Hepatocyte (in vitro differentiated cells): Measurements from ENCODE around the gene ELL. TPM values are rescaled to one million over a fixed set of nuclear protein-coding genes. Genes with fewer than 3 reads are reported as not detected.

ENCODE experiments used
- DNase-seq: peaks from one replicate; pipeline ENCODE4 v3.0.0-alpha.2; 2016; ENCODE audit warnings: low spot score
- H2AFZ ChIP-seq: fragments of 200-600 bp; sonication (generic); 2 replicates; pipeline ENCODE4 v1.6.0; 2016; ENCODE audit warnings: antibody characterized with exemption, mild to moderate bottlenecking
- H3K27ac ChIP-seq: fragments of 200-600 bp; sonication (generic); 2 replicates; pipeline ENCODE4 v1.5.1; 2016; ENCODE audit warnings: mild to moderate bottlenecking
- H3K27me3 ChIP-seq: fragments of 200-600 bp; sonication (generic); 2 replicates; pipeline ENCODE4 v1.6.1; 2016
- H3K36me3 ChIP-seq: fragments of 200-600 bp; sonication (generic); replicated peaks from 2 replicates; pipeline ENCODE4 v1.5.1; 2016; ENCODE audit warnings: low read depth; ENCODE audit not compliant: insufficient read depth
- H3K4me1 ChIP-seq: fragments of 200-600 bp; sonication (generic); 2 replicates; pipeline ENCODE4 v1.5.1; 2016; ENCODE audit warnings: mild to moderate bottlenecking, moderate library complexity; ENCODE audit not compliant: insufficient read depth
- H3K4me2 ChIP-seq: fragments of 200-600 bp; sonication (generic); 2 replicates; pipeline ENCODE4 v1.6.0; 2016
- H3K4me3 ChIP-seq: fragments of 200-600 bp; sonication (generic); 2 replicates; pipeline ENCODE4 v1.5.1; 2016; ENCODE audit warnings: mild to moderate bottlenecking
- H3K79me2 ChIP-seq: fragments of 200-600 bp; sonication (generic); 2 replicates; pipeline ENCODE4 v1.6.0; 2017; ENCODE audit warnings: mild to moderate bottlenecking
- H3K9me2 ChIP-seq: fragments of 200-600 bp; sonication (generic); replicated peaks from 2 replicates; pipeline ENCODE4 v1.6.0; 2017; ENCODE audit warnings: mild to moderate bottlenecking; ENCODE audit not compliant: insufficient read depth
- H3K9me3 ChIP-seq: fragments of 200-600 bp; sonication (generic); 2 replicates; pipeline ENCODE4 v1.5.1; 2016; ENCODE audit warnings: low read depth, mild to moderate bottlenecking
- H4K20me1 ChIP-seq: fragments of 200-600 bp; sonication (generic); 2 replicates; pipeline ENCODE4 v1.6.0; 2016; ENCODE audit warnings: mild to moderate bottlenecking; ENCODE audit not compliant: insufficient read depth, poor library complexity, severe bottlenecking
- CTCF ChIP-seq: fragments of 200-600 bp; sonication (generic); IDR thresholded peaks from 2 replicates; pipeline ENCODE4 v1.5.1; 2016; ENCODE audit warnings: antibody characterized with exemption, mild to moderate bottlenecking; ENCODE audit not compliant: poor library complexity
- EZH2 ChIP-seq: fragments of 200-600 bp; sonication (generic); IDR thresholded peaks from 2 replicates; pipeline ENCODE4 v1.6.1; 2016; ENCODE audit warnings: antibody characterized with exemption, mild to moderate bottlenecking, borderline replicate concordance
- EZH2phosphoT487 ChIP-seq: fragments of 200-600 bp; sonication (generic); IDR thresholded peaks from one replicate; pipeline ENCODE4 v1.6.1; 2018; ENCODE audit warnings: antibody characterized with exemption, mild to moderate bottlenecking, low read depth, moderate library complexity; ENCODE audit not compliant: unreplicated experiment, severe bottlenecking
- WGBS: methylation state at CpG from one replicate; pipeline ENCODE4 v1.1.6; 2016; ENCODE audit warnings: low lambda C conversion rate; ENCODE audit errors: missing lambda C conversion rate; 5-methylcytosine and 5-hydroxymethylcytosine counted together
- polyA plus RNA-seq: library from polyadenylated mRNA; unstranded; fragments of >200 nt; fragmentation: Nextera tagmentation; extraction: Ambion mirVana; gene quantifications from 2 replicates; pipeline ENCODE4 v1.2.1, GENCODE V29; 2016
- total RNA-seq: library from RNA; depleted of rRNA; stranded (reverse); fragments of >200 nt; gene quantifications from 2 replicates; pipeline ENCODE4 v1.2.3, GENCODE V29; 2014

The ELL gene
- total and polyA plus RNA-seq, 2 experiments from 2014 or later = 11.0 to 15.0 TPM

DNA sequence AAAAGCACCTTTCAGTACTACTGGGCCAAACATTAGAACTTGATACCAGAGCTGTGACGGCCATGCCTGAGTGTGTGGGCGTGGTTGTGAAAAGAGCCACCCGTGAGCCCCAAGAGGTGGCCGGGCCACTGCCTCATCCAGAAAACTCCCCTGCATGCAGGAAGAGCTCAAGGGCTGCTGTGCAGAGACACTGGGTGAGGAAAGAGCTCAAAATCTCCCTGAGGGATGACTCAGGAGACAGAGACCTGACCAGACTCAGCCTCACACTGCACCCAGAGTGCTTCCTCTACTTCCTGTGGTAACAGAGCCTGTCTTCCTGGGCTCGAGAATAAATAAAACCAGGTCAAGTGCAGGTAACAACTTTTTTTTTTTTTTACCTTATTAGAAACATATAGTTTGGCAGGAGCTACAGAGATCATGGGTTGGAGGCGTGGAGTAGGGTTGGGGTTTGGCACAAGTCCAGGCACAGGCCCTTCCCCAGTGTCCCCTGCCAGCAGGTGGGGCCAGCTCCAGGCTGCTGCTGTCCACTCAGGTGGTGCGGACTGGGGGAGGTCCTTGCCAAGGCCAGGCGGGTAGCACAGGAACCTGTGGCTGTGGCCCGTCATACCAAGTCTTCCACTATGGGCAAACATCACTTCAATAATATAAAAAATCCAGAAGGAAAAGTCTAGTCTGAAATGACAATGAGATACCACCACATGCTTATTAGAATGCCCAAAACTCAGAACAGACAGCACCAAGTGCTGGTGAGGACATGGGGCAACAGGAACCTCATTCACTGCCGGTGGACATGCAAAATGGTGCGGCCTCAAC lies 25.5 kb downstream of the ELL start:
- peak overlapping the region; percentile 23 for H3K27ac ChIP-seq
- H4K20me1 ChIP-seq = peaks cover 96% of the 10 kb centered on the region
- no peak overlapping the region for H3K4me2 ChIP-seq
- 81% methylated on average over 11 of the region's 11 CpGs for WGBS
- H3K4me1 ChIP-seq = peaks cover 9% of the 10 kb centered on the region
- TF ChIP-seq EZH2phosphoT487 (no peak), EZH2 (no peak), CTCF (no peak)
- H3K4me3 ChIP-seq = no peak overlapping the region
- H2AFZ ChIP-seq = no peak overlapping the region
- peaks cover 100% of the 10 kb centered on the region for H3K79me2 ChIP-seq
- H3K9me3 ChIP-seq = no peaks in the 10 kb centered on the region
- no peaks in the 10 kb centered on the region for H3K27me3 ChIP-seq
- H3K9me2 ChIP-seq = no peaks in the 10 kb centered on the region
- no peak for DNase-seq
- no peaks in the 10 kb centered on the region for H3K36me3 ChIP-seq

- no peak overlapping the region for H3K27ac ChIP-seq
- H3K4me1 ChIP-seq = peaks cover 9% of the 10 kb centered on the region
- WGBS = 89% methylated on average over 14 of the region's 14 CpGs
- TF ChIP-seq EZH2phosphoT487 (no peak), EZH2 (no peak), CTCF (no peak)
- no peak overlapping the region for H2AFZ ChIP-seq
- no peaks in the 10 kb centered on the region for H3K9me3 ChIP-seq
- no peak overlapping the region for H3K4me3 ChIP-seq
- no peak for DNase-seq
- peaks cover 90% of the 10 kb centered on the region for H4K20me1 ChIP-seq
- no peak overlapping the region for H3K4me2 ChIP-seq
- H3K27me3 ChIP-seq = no peaks in the 10 kb centered on the region
- no peaks in the 10 kb centered on the region for H3K36me3 ChIP-seq
- H3K79me2 ChIP-seq = peaks cover 99% of the 10 kb centered on the region
- no peaks in the 10 kb centered on the region for H3K9me2 ChIP-seq
Observed at GRCh38 chr19:18495204-18495911, 26.5 kb downstream of the ELL start.

DNA sequence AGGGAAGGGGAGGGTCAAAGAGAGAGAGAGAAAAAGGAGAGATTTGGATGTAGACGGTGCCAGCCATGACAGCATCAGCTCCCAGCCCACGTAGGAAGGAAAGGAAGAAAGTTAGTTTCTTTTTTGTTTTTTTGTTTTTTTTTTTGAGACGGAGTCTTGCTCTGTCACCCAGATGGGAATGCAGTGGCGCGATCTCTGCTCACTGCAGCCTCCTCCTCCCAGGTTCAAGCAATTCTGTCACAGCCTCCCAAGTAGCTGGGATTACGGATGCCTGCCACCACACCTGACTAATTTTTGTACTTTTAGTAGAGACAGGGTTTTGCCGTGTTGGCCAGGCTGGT lies 27.6 kb downstream of the ELL start:
- Histone ChIP-seq H3K4me2 (no peak overlapping the region), H3K9me3 (no peaks in the 10 kb centered on the region), H3K36me3 (no peaks in the 10 kb centered on the region), H4K20me1 (peaks cover 88% of the 10 kb centered on the region), H3K4me3 (no peak overlapping the region), H3K9me2 (no peaks in the 10 kb centered on the region), H3K4me1 (peaks cover 9% of the 10 kb centered on the region), H3K27me3 (no peaks in the 10 kb centered on the region), H2AFZ (no peak overlapping the region), H3K27ac (no peak overlapping the region), H3K79me2 (peaks cover 99% of the 10 kb centered on the region)
- 89% methylated on average over 4 of the region's 7 CpGs for WGBS
- TF ChIP-seq EZH2phosphoT487 (no peak), CTCF (no peak), EZH2 (no peak)
- no peak for DNase-seq
